ENCODE data around the gene MAGEB2.
"Not testable (repeated sequence)": the region's sequence is repeated elsewhere in the genome, so short reads cannot be mapped to it uniquely, and the experiment has no call there.

MAGEB2 gene, protein sequence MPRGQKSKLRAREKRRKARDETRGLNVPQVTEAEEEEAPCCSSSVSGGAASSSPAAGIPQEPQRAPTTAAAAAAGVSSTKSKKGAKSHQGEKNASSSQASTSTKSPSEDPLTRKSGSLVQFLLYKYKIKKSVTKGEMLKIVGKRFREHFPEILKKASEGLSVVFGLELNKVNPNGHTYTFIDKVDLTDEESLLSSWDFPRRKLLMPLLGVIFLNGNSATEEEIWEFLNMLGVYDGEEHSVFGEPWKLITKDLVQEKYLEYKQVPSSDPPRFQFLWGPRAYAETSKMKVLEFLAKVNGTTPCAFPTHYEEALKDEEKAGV

DNA sequence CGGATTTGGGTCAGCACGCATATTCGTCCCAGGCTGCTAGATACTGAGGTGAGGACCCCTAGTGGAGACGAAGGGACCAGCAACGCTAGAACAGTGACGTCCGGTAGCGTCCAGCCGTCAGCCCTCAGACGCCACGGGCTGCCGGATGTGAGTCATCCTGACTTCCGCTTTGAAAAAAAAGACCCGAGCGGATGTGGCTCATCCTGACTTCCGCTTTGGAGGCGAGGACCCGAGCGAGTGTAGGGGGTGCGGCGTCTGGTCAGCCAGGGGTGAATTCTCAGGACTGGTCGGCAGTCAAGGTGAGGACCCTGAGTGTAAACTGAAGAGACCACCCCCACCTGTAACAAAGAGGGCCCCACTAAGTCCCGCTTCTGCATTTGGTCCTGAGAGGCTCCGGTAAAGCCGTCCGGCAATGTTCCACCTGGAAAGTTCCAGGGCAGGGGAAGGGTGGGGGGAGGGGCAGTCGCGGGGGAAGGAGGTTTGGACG is at the start of gene MAGEB2:
TSS of gene MAGEB2 (plus strand) at position 207 of the 487 bp plus-strand sequence. CDS start 3,018 bp downstream, outside the sequence.
- no peak for DNase-seq

DNA sequence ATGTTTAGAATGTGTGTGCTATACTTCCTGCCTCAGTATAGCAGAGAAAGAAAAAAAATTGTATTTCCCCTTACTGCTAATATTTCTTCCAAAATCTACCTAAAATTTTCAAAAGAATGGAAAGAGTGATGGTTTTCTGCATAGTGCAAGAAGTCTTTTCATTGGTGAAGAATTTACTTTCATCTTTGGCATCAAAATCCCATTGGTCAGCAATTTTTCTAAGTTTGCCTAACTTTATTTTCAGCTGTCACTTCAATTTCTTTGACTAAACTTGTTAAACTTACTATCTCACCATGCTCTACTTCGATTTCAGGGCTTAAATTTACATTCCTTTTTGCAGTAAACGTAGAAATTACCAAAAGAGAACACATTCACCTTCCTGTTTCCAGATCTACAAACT is 44.5 kb upstream of the MAGEB2 start:
- no peak for DNase-seq

DNA sequence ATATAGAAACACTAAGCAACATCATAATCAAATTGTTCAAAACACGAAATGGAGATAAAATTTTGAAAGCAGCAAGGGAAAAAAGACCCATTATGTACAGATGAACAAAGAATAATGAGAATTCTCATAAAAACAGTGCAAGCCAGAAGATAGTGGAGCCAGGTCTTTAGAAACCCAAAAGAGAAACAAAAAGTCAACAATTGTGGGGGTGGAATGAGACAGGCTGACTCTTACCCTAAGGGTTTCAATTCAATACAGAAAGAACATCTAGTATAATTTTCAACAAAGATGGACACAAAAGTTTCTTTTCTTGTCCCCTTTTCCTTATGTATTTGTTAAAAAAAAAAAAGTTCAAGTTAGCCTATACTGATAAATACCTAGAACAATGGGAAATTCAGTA is 34.0 kb upstream of the MAGEB2 start:
- no peak for DNase-seq

DNA sequence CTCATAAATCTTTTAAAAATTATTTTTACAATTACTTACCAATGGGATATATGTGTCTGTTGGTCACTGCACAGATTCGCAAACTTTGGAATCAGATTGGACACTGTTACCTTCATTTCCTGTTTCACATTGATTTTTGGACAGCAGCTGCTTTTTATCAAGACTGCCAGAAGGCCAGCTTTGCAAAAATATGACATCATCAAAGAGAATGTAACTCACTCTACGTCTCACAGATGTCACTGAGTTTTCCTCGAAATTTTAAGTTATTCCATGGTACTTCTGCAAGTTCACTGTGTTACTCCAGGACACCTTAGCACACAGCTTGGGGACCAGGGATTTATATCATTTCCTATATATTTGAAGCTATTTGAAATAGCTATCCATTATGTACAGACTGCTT is 31.8 kb upstream of the MAGEB2 start:
- DNase-seq = no peak

DNA sequence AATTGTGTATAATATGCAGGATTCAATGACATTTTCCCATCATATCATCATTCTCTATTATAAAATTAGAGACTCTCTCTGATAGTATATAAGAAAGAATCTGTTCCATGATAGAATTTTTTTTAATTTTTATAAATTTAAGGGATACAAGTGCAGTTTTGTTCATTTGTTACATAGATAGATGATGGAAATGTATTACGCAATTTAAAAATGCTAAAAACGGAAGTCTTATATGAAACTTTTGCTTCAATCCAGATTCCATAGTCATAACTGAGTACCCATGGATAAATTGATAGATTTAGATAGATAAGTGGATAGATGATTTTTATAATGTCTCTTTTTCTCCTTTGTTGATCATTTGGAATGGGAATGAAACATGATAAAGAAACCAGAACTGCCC is 24.9 kb upstream of the MAGEB2 start:
- DNase-seq = no peak

DNA sequence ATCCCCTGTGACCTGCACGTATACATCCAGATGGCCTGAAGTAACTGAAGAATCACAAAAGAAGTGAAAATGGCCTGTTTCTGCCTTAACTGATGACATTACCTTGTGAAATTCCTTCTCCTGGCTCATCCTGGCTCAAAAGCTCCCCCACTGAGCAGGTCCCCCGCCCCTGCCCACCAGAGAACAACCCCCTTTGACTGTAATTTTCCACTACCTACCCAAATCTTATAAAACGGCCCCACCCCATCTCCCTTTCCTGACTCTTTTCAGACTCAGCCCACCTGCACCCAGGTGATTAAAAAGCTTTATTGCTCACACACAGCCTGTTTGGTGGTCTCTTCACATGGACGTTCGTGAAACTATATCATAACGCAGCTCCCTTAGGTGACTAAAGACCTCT is 21.5 kb upstream of the MAGEB2 start:
- not testable (repeated sequence) for DNase-seq

DNA sequence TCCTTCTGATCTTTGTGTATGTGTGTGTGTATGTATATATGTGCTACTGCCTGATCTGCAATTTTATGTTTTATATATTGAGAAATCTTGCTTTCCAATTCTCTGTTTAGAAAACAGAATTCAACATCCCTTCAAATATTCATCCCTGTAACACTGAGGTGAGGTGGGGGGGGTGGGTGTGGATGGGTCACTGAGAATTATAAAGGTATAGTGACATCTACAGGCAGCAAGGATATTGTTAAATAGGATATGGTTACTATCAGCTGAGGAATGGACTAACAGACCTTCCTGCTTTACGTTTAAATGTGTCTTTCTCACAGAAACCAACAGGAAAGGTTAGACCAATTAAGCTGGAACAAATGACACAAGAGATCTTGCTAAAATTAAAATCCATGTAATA is 19.0 kb upstream of the MAGEB2 start:
- no peak for DNase-seq

DNA sequence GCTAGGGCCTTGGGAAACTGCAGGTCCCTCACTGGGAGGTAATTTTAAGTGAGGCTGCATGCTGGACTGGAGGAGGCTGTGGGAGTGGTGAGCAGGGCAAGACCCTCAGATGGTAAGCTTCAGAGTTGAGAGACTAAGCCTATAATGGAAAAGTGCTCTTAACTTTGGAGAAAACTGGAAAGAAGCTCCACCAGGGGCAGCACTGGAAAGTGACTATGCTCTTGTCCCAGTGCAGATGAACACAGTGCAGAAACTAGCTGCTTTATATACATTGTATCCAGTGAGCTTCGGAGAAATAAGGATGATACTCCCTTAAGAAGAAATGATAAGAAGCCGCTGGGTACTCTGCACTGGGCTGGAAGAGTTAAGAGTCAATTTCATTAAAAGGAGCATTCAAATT is 3.2 kb upstream of the MAGEB2 start:
- no peak for DNase-seq

DNA sequence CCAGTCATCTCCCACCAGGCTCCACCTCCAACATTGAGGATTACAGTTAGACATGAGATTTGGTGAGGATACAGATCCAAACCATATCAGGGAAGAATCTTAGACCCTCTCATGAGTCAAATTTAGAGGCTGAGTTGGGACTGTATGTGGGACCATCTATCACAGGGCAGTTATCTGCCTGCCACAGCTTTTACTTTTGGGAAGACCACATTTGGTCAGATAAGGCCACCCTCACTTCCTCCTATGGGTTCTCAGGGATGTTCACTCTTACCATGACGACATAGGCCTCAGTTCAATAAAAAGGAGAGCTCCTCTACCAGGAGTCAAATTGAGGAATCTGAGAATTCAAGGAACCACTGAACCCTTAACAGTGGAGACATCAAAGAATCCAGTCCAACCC is 2.1 kb downstream of the MAGEB2 start:
- no peak for DNase-seq

DNA sequence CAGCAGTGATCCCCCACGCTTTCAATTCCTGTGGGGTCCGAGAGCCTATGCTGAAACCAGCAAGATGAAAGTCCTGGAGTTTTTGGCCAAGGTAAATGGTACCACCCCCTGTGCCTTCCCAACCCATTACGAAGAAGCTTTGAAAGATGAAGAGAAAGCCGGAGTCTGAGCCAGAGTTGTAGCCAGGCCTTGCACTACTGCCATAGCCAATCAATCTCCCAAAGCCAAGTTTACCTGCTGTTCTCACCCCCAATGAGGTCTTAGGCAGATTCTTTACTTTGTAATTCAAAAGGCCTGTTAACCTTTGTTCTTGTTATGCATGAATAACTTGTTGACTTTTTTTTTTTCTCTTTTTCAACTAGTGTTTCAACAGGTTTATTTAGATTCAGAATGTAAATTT is 4.0 kb downstream of the MAGEB2 start:
- no peak for DNase-seq

DNA sequence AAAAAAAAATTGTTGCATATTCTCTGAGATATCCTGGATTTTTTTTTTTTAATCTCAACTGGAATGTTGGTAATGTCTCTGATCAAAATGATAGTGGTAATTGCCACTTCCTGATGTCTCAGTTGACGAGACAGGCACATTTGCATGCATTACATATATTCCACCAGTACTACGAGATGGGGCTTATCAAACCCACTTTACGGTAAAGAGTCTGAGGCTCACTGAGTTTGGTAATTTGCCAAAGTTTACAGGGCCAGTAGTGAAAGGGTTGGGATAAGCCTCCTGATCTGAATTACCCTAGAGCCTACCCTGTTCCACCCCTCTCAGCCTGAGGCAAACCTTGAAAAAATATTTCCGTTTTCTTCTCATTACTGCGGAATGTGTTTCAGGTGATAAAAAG is 5.3 kb downstream of the MAGEB2 start:
- DNase-seq = no peak

DNA sequence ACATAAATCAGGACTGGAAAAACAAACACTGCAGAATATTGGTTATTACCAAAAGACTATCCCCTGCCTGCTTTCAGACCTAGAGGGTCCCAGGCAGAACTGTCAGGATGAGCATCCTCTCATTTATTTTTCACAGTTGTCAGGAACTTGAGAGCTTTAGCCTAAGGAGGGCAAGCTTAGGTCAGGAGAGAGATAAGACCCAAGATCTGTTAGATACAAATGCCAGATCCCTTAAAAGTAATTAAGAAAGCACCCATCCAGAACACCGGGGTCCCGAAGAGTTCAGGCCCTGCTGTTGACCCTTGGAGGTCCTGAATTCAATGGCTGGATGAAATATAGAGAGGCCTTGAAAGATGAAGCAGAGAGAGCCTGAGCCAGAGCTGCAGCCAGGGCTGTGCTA is 9.2 kb downstream of the MAGEB2 start:
- no peak for DNase-seq

DNA sequence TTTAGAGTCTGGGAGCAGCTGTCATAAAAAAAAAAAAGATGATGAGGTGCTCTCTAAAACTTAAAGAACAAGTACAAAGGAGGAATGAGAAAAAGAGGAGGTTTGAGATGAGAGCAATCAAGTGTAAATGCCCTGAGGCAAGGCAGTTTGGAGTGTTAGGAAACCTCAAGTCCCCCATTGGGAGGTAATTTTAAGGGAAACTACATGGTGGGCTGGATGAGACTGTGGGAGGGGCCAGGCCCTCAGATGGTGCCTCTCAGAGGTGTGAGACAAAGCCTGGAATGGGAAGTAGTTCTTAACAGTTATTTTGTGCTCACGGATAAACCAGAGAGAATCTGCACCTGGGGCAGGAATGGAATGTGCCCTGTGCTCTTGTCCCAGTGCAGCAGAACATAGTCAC is 13.2 kb downstream of the MAGEB2 start:
- DNase-seq = no peak

DNA sequence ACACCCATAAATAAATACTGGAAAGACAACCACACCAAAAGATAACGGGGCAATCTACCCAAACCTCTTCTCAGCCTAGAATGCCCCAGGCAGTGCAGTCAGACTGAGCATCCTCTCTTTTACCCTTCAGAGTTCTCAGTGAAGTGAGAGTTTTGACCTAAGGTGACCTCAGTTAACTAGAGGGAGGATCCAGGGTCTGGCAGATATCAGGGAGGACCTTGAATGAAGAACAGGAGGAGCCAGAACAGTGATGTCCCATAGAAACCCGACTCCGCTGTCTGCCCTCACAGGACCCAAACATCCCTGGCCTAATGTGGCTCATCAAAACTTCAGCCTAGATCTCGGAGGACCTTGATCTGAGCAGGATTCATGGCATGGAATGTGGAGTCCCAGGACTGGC is 15.0 kb downstream of the MAGEB2 start, which contains the start of gene MAGEB3:
TSS of gene MAGEB3 (plus strand) at position 263 of the 400 bp plus-strand sequence. CDS start 5,268 bp downstream, outside the sequence.
- DNase-seq = no peak

DNA sequence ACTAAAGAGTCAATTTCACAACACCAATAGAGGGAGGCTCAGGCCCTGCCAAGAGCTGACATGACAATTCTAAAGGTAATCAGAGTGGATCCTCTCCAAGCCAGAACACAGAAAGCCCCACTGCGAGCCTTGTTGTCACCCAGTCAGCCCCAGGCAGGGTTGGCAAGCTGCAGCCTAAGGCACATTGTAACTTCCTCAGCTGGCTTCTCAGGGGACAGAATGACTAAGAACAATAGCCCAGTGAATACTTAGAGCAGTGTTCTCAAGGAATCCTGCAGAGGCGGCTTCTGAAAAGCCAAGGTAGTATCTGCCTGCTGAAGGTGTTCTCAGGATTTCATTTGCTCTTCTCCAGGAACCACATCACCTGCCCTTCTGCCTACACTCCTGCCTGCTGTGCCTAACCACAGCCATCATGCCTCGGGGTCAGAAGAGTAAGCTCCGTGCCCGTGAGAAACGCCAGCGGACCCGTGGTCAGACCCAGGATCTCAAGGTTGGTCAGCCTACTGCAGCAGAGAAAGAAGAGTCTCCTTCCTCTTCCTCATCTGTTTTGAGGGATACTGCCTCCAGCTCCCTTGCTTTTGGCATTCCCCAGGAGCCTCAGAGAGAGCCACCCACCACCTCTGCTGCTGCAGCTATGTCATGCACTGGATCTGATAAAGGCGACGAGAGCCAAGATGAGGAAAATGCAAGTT is 26.5 kb downstream of the MAGEB2 start, which contains the start of gene MAGEB4:
TSS of gene MAGEB4 (plus strand) at position 277 of the 692 bp plus-strand sequence. CDS start at position 413, 136 bp downstream.
- DNase-seq = no peak

DNA sequence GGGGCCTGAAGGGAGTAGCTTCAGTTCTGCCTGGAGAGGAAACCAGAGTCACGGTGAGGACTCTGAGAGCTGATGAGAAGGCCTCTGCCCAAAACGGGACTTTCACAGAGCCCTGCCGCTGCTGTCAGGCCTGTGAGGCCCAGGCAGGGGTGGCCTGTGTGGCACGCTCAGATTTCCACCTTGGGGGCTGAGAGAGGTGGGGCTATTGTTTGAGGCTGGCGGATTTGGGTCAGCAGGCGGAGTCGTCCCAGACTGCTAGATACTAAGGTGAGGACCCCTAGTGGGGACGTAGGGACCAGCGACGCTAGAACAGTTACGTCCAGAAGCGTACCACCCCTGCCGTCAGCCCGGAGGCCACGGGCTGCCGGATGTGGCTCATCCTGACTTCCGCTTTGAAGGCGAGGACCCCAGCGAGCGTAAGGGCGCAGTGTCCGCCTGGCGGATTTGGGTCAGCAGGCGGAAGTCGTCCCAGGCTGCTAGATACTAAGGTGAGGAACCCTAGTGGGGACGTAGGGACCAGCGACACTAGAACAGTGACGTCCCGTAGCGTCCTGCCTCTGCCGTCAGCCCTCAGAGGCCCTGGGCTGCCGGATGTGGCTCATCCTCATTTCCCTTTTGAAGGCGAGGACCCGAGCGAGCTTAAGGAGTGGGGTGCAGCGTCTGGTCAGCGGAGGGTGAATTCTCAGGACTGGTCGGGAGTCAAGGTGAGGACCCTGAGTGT is 31.6 kb downstream of the MAGEB2 start, which contains the start of gene MAGEB1:
TSS of gene MAGEB1 (plus strand) at position 378 of the 721 bp plus-strand sequence. CDS start 3,348 bp downstream, outside the sequence.
- no peak for DNase-seq

DNA sequence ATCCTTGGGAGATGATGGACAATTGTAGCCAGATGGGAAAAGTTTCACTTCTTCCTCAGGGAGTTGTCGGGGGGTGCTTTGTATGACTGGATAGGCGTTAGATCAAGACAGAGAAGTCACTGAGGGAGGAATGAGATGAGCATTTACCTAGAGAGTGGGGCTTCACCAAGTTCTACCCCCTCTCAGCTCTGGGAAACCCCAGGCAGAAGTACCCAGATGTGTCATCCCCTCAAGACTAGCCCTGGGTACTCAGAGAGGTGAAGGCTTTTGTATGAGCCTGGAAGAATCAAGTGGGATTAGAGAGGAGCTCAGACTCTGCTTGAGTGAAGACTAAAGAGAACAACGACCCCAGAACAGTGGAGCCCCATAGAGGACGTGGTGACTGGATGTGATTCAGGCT is 33.5 kb downstream of the MAGEB2 start:
- DNase-seq = no peak

DNA sequence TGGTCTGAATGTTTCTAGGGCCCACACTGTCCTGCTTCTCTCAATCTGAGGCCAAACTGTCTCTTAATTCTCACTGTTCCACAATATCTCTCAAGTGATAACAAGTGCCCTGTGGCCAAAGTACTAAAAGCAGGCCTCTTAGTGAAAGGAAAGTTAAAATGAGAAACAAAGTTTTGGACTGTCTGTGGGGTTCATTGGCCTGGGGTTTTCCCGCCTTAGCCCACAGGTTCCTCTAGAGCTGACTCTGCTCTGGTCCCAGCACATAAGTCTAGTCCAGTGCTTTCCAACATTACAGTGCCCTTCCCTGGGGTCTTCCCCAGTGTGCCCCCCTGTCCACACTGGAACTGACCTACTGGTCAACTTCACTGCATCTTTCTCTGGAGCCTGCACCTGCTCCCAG is 37.9 kb downstream of the MAGEB2 start:
- DNase-seq = no peak

DNA sequence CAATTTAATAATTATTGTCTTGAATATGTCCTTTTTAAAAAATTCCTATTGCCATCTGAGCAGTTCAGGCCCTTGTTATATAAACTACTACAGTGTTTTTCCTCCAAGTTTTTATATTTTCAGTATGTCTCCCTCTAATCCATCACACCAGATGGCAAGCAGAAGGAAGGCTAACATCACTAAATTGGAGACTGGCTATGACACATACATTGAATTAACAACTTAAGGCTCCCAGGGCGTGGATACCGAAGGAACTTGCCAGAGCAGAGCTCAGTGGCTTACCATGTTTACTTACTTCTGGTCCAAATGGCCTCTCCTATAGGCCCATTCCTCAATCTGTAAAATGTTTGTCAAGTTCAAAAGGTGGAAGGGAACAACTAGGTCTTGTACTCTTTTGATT is 44.6 kb downstream of the MAGEB2 start:
- DNase-seq = no peak

DNA sequence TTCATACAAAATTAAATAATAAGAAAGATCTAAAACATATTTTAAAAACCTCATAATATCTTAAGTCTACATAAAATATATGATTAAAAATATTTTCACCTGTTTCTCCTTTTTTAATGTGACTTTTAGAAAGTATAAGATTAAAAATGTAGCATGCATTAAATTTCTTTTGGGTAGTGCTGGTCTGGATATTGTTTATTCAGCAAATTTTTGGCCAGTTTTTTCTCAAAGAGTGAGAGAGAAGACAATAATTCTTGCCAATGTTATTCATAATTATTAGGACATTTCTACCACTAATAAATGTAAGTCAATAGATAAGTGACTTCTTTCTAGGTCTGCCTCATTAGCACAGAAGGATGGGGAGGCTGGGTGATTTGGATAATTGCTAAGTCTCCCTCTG is 45.6 kb downstream of the MAGEB2 start:
- DNase-seq = no peak

DNA sequence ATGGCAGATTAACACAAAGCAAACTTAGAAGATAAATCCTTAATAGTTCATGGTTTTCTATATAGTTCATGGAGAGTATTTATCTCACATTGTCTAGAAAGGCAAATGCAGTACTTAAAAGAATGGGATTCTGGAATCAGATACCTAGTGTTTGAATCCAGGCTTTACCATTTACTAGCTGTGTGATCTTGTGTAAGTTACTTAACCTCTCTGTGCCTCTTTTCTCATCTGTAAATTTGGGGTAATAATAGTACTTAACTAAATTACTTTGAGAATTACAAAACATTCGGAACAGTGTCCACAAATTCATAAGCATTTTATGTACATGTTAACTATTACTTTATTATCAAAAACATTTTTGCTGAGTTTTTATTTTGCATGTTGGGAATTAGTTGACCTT is 47.4 kb downstream of the MAGEB2 start:
- no peak for DNase-seq
